Measurements from ENCODE around the gene RTN4.
A peak's percentile ranks its signal among the peaks of the same experiment; 100 is the strongest.

RTN4 gene

GRCh38 chr2:54984476-54984875 lies 65.8 kb downstream of the RTN4 start:
- Mint-ChIP-seq H3K36me3 (ENCODE audit: low read depth) (peaks cover 50% of the 10 kb centered on the region), H3K4me3 (no peak overlapping the region), H3K27ac (no peak overlapping the region), H3K4me1 (peaks cover 14% of the 10 kb centered on the region), H3K27me3 (ENCODE audit: low read depth, poor library complexity) (no peaks in the 10 kb centered on the region), H3K9me3 (no peaks in the 10 kb centered on the region)
- DNase-seq: no peak
- no peak for TF ChIP-seq CTCF (IDR thresholded peaks at IDR 0.05)

GRCh38 chr2:54983345-54984220 lies 66.7 kb downstream of the RTN4 start:
- no peak overlapping the region for H3K4me3 Mint-ChIP-seq
- TF ChIP-seq CTCF (IDR thresholded peaks at IDR 0.05): no peak
- DNase-seq: no peak
- peaks cover 14% of the 10 kb centered on the region for H3K4me1 Mint-ChIP-seq
- H3K36me3 Mint-ChIP-seq (ENCODE audit: low read depth): peaks cover 54% of the 10 kb centered on the region
- no peaks in the 10 kb centered on the region for H3K27me3 Mint-ChIP-seq (ENCODE audit: low read depth, poor library complexity)
- no peaks in the 10 kb centered on the region for H3K9me3 Mint-ChIP-seq
- peak overlapping the region; percentile 1 for H3K27ac Mint-ChIP-seq

- no peak overlapping the region for H3K4me3 Mint-ChIP-seq
- H3K27ac Mint-ChIP-seq: no peak overlapping the region
- peaks cover under 1% of the 10 kb centered on the region for H3K27me3 Mint-ChIP-seq (ENCODE audit: low read depth, poor library complexity)
- DNase-seq: no peak
- peaks cover 20% of the 10 kb centered on the region for H3K4me1 Mint-ChIP-seq
- no peak for TF ChIP-seq CTCF (IDR thresholded peaks at IDR 0.05)
- no peaks in the 10 kb centered on the region for H3K9me3 Mint-ChIP-seq
- peaks cover 60% of the 10 kb centered on the region for H3K36me3 Mint-ChIP-seq (ENCODE audit: low read depth)
Observed at GRCh38 chr2:54981385-54981784, 68.9 kb downstream of the RTN4 start.

GRCh38 chr2:54979321-54980044 lies 70.8 kb downstream of the RTN4 start:
- H3K9me3 Mint-ChIP-seq: no peaks in the 10 kb centered on the region
- H3K36me3 Mint-ChIP-seq (ENCODE audit: low read depth): peaks cover 68% of the 10 kb centered on the region
- H3K4me3 Mint-ChIP-seq: no peak overlapping the region
- H3K27ac Mint-ChIP-seq: no peak overlapping the region
- H3K27me3 Mint-ChIP-seq (ENCODE audit: low read depth, poor library complexity): peaks cover 3% of the 10 kb centered on the region
- no peak for TF ChIP-seq CTCF (IDR thresholded peaks at IDR 0.05)
- no peak for DNase-seq
- H3K4me1 Mint-ChIP-seq: peaks cover 25% of the 10 kb centered on the region

GRCh38 chr2:54977149-54977548 lies 73.1 kb downstream of the RTN4 start:
- Mint-ChIP-seq H3K4me1 (peaks cover 25% of the 10 kb centered on the region), H3K4me3 (no peak overlapping the region), H3K36me3 (ENCODE audit: low read depth) (peaks cover 66% of the 10 kb centered on the region), H3K9me3 (no peaks in the 10 kb centered on the region), H3K27me3 (ENCODE audit: low read depth, poor library complexity) (peaks cover 3% of the 10 kb centered on the region), H3K27ac (peak overlapping the region; percentile 75)
- DNase-seq: no peak
- TF ChIP-seq CTCF (IDR thresholded peaks at IDR 0.05): no peak
